Measurements from ENCODE around the gene TMEM114.

TMEM114 gene

GRCh38 chr16:8611886-8612600 is 21.7 kb upstream of the TMEM114 start:
- no peak overlapping the region for H3K4me3 ChIP-seq (ENCODE audit: low read depth, low read length)
- no peak for TF ChIP-seq CTCF (IDR thresholded peaks at IDR 0.05; ENCODE audit: borderline replicate concordance, insufficient read depth, low read depth, low read length)

GRCh38 chr16:8611122-8611521 is 20.8 kb upstream of the TMEM114 start:
- H3K4me3 ChIP-seq (ENCODE audit: low read depth, low read length), result no peak overlapping the region
- TF ChIP-seq CTCF (IDR thresholded peaks at IDR 0.05; ENCODE audit: borderline replicate concordance, insufficient read depth, low read depth, low read length), result no peak

- no peak for TF ChIP-seq CTCF (IDR thresholded peaks at IDR 0.05; ENCODE audit: borderline replicate concordance, insufficient read depth, low read depth, low read length)
- H3K4me3 ChIP-seq (ENCODE audit: low read depth, low read length), result no peak overlapping the region
Measured at GRCh38 chr16:8607214-8607613, 16.9 kb upstream of the TMEM114 start.

GRCh38 chr16:8605554-8605953 is 15.2 kb upstream of the TMEM114 start:
- TF ChIP-seq CTCF (IDR thresholded peaks at IDR 0.05; ENCODE audit: borderline replicate concordance, insufficient read depth, low read depth, low read length), result no peak
- no peak overlapping the region for H3K4me3 ChIP-seq (ENCODE audit: low read depth, low read length)

GRCh38 chr16:8600144-8600775 is 9.9 kb upstream of the TMEM114 start:
- no peak for TF ChIP-seq CTCF (IDR thresholded peaks at IDR 0.05; ENCODE audit: borderline replicate concordance, insufficient read depth, low read depth, low read length)
- H3K4me3 ChIP-seq (ENCODE audit: low read depth, low read length), result no peak overlapping the region

- H3K4me3 ChIP-seq (ENCODE audit: low read depth, low read length), result no peak overlapping the region
- TF ChIP-seq CTCF (IDR thresholded peaks at IDR 0.05; ENCODE audit: borderline replicate concordance, insufficient read depth, low read depth, low read length), result no peak
Measured at GRCh38 chr16:8596581-8596980, 6.3 kb upstream of the TMEM114 start.

- H3K4me3 ChIP-seq (ENCODE audit: low read depth, low read length), result no peak overlapping the region
- no peak for TF ChIP-seq CTCF (IDR thresholded peaks at IDR 0.05; ENCODE audit: borderline replicate concordance, insufficient read depth, low read depth, low read length)
Measured at GRCh38 chr16:8595783-8596182, 5.5 kb upstream of the TMEM114 start.
